PC-3 (cell line): ENCODE results near the gene CPNE7.

ENCODE experiments used
- CTCF ChIP-seq: fragments of 300-600 bp; sonication (generic); conservative IDR thresholded peaks from 2 replicates; pipeline ENCODE4 v1.5.1; 2017; ENCODE audit warnings: antibody characterized with exemption, low read depth, mild to moderate bottlenecking, low read length
- EZH2 ChIP-seq: fragments of 300-600 bp; sonication (generic); IDR thresholded peaks from one replicate; pipeline ENCODE4 v1.6.1; 2017; ENCODE audit warnings: antibody characterized with exemption, mild to moderate bottlenecking, low read length; ENCODE audit not compliant: unreplicated experiment

- TF ChIP-seq EZH2, result no peak
- no peak for TF ChIP-seq CTCF
These were observed 1.6 kb downstream of the CPNE7 start for GRCh38 chr16:89577055-89577759.
